ENCODE measurements around the gene ANO1. TPM values are rescaled to one million over a fixed set of nuclear protein-coding genes. Genes with fewer than 3 reads are reported as not detected.

Gene ANO1
- total RNA-seq, 1 experiment from 2014 or later = 41.7 TPM

DNA sequence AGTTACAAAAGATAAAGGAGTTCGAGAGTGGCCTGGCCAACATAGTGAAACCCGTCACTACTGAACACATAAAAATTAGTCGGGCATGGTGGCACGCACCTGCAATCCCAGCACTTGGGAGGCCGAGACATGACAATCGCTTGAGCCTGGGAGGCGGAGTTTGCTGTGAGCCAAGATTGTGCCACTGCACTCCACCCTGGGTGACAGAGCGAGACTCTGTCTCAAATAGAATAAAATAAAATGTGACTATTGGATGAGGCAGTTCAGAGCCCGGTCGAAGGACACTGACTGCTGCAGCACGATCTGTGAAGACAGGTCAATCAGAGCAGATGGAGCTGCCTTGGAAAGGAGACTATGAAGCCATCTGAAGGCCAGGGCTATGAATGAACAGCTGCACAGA lies 37.7 kb upstream of the ANO1 start (continued):
- no peak for TF ChIP-seq ZBTB33 (IDR thresholded peaks at IDR 0.05; ENCODE audit: extremely low read depth, insufficient replicate concordance, low read length)
- no peak for TF ChIP-seq CEBPB (IDR thresholded peaks at IDR 0.05; ENCODE audit: low read depth)

- no TSS peak for BruUV-seq (replicated peaks)
- H3K27me3 ChIP-seq (ENCODE audit: insufficient read depth, low read length) = no peaks in the 10 kb centered on the region
- DNase-seq (ENCODE audit: low read depth, low spot score) (no peak), ATAC-seq (no peak)
- H3K9ac ChIP-seq (ENCODE audit: low read length) = no peak overlapping the region
- no peaks in the 10 kb centered on the region for H3K9me2 ChIP-seq (ENCODE audit: insufficient read depth)
- no peaks in the 10 kb centered on the region for H3K79me2 ChIP-seq (ENCODE audit: insufficient read depth, low read length)
- H3K27ac ChIP-seq (ENCODE audit: low read depth, low read length) = no peak overlapping the region
- no peaks in the 10 kb centered on the region for H3K4me1 ChIP-seq (ENCODE audit: control insufficient read depth in 1 of 2, insufficient read depth in 2 of 2, low read length in 2 of 2)
- POLR2A ChIA-PET = no interaction called here
- H4K20me1 ChIP-seq (ENCODE audit: insufficient read depth) = no peaks in the 10 kb centered on the region
- RAD21 ChIA-PET (ENCODE audit: low non-redundant PET in 1 of 2, low total read pairs in 2 of 2, uncharacterized antibody in 2 of 2, unreplicated experiment in 2 of 2) = no interaction called here
- CTCF ChIA-PET = no interaction called here
- peaks cover 0 to 34% of the 10 kb centered on the region in 2 experiments; a peak in 1 of 4 replicates for H3K9me3 ChIP-seq (ENCODE audit: control insufficient read depth in 1 of 2, insufficient read depth in 1 of 2, low read depth in 1 of 2, low read length in 2 of 2)
- H3K4me2 ChIP-seq (ENCODE audit: low read length) = no peak overlapping the region
- intact Hi-C loops (cut with micrococcal nuclease) = no loop called here
- H3K36me3 ChIP-seq (ENCODE audit: control insufficient read depth in 1 of 2, insufficient read depth in 2 of 2, low read length in 2 of 2) = no peaks in the 10 kb centered on the region
- H3K4me3 ChIP-seq (replicated peaks in 1 of 2; ENCODE audit: low read depth in 1 of 2, low read length in 2 of 2) = no peak overlapping the region
- no peak overlapping the region for H2AFZ ChIP-seq (ENCODE audit: low read depth, low read length, poor library complexity, severe bottlenecking)
- TF ChIP-seq CBX3 (IDR thresholded peaks at IDR 0.05; ENCODE audit: low read depth) (no peak), YY1 (IDR thresholded peaks at IDR 0.05; ENCODE audit: extremely low read depth, insufficient replicate concordance, low read depth, low read length) (no peak), POLR2AphosphoS5 (IDR thresholded peaks at IDR 0.05; ENCODE audit: low read depth, low read length) (no peak), SIN3A (IDR thresholded peaks at IDR 0.05; ENCODE audit: low read depth) (no peak), ZFX (IDR thresholded peaks at IDR 0.05) (no peak)
Observed at GRCh38 chr11:70040869-70041501, 37.1 kb upstream of the ANO1 start.

Measured in HCT116 (cell line).